BJ (cell line): Measurements from ENCODE around the gene ZMYND11. TPM values are rescaled to one million over a fixed set of nuclear protein-coding genes. Genes with fewer than 3 reads are reported as not detected.

Experiments used
- CTCF ChIA-PET: fragments of 350-600 bp; formaldehyde crosslinking; extraction: SDS; loops from one replicate; lab custom pipeline; 2021; ENCODE audit warnings: antibody characterized with exemption, inconsistent platforms; lab: Yijun Ruan, JAX
- POLR2A ChIA-PET: fragments of 300-600 bp; sonication (Branson Sonifier 250); formaldehyde crosslinking; extraction: SDS; loops from one replicate; lab custom pipeline; 2021; ENCODE audit warnings: antibody characterized with exemption; lab: Charles Lee
- DNase-seq: peaks from one replicate; pipeline ENCODE4 v3.0.0-alpha.2; 2011; ENCODE audit warnings: low read depth
- H3K27me3 ChIP-seq: 2 replicates; pipeline ENCODE4 v1.6.0; 2011; ENCODE audit warnings: low read length; ENCODE audit not compliant: control insufficient read depth, insufficient read depth
- H3K36me3 ChIP-seq: 2 replicates; pipeline ENCODE4 v1.5.1; 2011; ENCODE audit warnings: low read length; ENCODE audit not compliant: control insufficient read depth, insufficient read depth
- H3K4me3 ChIP-seq: 2 replicates; pipeline ENCODE4 v1.5.1; 2011; ENCODE audit warnings: low read depth, mild to moderate bottlenecking, control low read depth, low read length
- CTCF ChIP-seq: IDR thresholded peaks from 2 replicates; pipeline ENCODE4 v1.5.1; 2011; ENCODE audit warnings: low read depth, mild to moderate bottlenecking, control low read depth, inconsistent platforms, low read length, moderate library complexity; ENCODE audit not compliant: insufficient read depth
- polyA plus RNA-seq: library from polyadenylated mRNA; depleted of rRNA; stranded (reverse); fragments of >200 nt; gene quantifications from 2 replicates; pipeline ENCODE4 v1.2.3, GENCODE V29; 2011

ZMYND11 gene
- polyA plus RNA-seq, 1 experiment: 37.6 TPM

- no peak for TF ChIP-seq CTCF
- ChIA-PET POLR2A (no interaction called here), CTCF (interaction anchor here (1.2 kb wide), 1 partner anchor 36 kb away, joined by 3 read pairs; no protein-coding TSS in a partner anchor)
- no peak for DNase-seq
- Histone ChIP-seq H3K36me3 (peaks cover 2% of the 10 kb centered on the region), H3K4me3 (no peak overlapping the region), H3K27me3 (no peaks in the 10 kb centered on the region)
Observed at GRCh38 chr10:271722-272121, 136.5 kb downstream of the ZMYND11 start.

GRCh38 chr10:273088-273487 lies 137.8 kb downstream of the ZMYND11 start:
- POLR2A ChIA-PET: no interaction called here

GRCh38 chr10:274866-275265 lies 139.6 kb downstream of the ZMYND11 start:
- POLR2A ChIA-PET: no interaction called here
- TF ChIP-seq CTCF: no peak
- Histone ChIP-seq H3K27me3 (no peaks in the 10 kb centered on the region), H3K4me3 (no peak overlapping the region), H3K36me3 (peaks cover 14% of the 10 kb centered on the region)
- CTCF ChIA-PET: no interaction called here
- DNase-seq: no peak

More at GRCh38 chr10:273088-273487, 137.8 kb downstream of the ZMYND11 start:
- no peak for TF ChIP-seq CTCF
- Histone ChIP-seq H3K4me3 (no peak overlapping the region), H3K36me3 (peaks cover 10% of the 10 kb centered on the region), H3K27me3 (no peaks in the 10 kb centered on the region)
- DNase-seq: no peak
- CTCF ChIA-PET: interaction anchor here (1.2 kb wide), 1 partner anchor 37 kb away, joined by 3 read pairs; no protein-coding TSS in a partner anchor

- H3K36me3 ChIP-seq: peaks cover 17% of the 10 kb centered on the region
- no peak for DNase-seq
- no peaks in the 10 kb centered on the region for H3K27me3 ChIP-seq
- H3K4me3 ChIP-seq: no peak overlapping the region
- CTCF ChIA-PET: no interaction called here
- POLR2A ChIA-PET: no interaction called here
- no peak for TF ChIP-seq CTCF
Observed at GRCh38 chr10:275680-276079, 140.4 kb downstream of the ZMYND11 start.

GRCh38 chr10:277963-278362 lies 142.7 kb downstream of the ZMYND11 start:
- DNase-seq: no peak
- ChIA-PET POLR2A (no interaction called here), CTCF (no interaction called here)
- H3K4me3 ChIP-seq: no peak overlapping the region
- H3K36me3 ChIP-seq: peaks cover 26% of the 10 kb centered on the region
- H3K27me3 ChIP-seq: no peaks in the 10 kb centered on the region
- TF ChIP-seq CTCF: no peak
